ENCODE results near the gene SYT4.
"Not testable (repeated sequence)": the region's sequence is repeated elsewhere in the genome, so short reads cannot be mapped to it uniquely, and the experiment has no call there.

Gene SYT4, protein sequence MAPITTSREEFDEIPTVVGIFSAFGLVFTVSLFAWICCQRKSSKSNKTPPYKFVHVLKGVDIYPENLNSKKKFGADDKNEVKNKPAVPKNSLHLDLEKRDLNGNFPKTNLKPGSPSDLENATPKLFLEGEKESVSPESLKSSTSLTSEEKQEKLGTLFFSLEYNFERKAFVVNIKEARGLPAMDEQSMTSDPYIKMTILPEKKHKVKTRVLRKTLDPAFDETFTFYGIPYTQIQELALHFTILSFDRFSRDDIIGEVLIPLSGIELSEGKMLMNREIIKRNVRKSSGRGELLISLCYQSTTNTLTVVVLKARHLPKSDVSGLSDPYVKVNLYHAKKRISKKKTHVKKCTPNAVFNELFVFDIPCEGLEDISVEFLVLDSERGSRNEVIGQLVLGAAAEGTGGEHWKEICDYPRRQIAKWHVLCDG

DNA sequence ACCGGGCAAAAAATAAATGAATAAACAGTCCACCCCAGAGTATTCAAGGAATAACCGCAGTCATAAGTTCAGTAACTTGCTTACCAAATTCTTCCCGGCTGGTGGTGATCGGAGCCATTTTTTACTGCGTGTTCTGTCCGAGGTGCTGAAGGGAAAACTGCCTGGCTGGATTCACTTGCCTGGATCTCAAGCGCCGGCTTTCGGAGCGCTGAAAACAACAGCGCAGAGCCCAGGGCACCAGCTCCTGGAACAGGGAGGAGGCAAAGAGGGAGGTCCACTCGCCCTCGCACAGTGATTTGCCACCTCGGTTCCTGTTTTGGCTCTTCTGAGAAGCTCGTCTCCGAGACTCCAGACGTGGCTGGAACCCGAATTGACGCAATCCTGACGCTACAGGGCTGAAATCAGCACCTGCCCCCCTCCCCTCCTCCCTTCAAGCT lies at the start of gene SYT4:
Gene SYT4 (minus strand): TSS at position 327 of the 437 bp plus-strand sequence. CDS start 209 bp downstream, at position 118.
- DNase-seq (ENCODE audit: low read depth): peak; percentile 78
- TF ChIP-seq, protein P1, sequence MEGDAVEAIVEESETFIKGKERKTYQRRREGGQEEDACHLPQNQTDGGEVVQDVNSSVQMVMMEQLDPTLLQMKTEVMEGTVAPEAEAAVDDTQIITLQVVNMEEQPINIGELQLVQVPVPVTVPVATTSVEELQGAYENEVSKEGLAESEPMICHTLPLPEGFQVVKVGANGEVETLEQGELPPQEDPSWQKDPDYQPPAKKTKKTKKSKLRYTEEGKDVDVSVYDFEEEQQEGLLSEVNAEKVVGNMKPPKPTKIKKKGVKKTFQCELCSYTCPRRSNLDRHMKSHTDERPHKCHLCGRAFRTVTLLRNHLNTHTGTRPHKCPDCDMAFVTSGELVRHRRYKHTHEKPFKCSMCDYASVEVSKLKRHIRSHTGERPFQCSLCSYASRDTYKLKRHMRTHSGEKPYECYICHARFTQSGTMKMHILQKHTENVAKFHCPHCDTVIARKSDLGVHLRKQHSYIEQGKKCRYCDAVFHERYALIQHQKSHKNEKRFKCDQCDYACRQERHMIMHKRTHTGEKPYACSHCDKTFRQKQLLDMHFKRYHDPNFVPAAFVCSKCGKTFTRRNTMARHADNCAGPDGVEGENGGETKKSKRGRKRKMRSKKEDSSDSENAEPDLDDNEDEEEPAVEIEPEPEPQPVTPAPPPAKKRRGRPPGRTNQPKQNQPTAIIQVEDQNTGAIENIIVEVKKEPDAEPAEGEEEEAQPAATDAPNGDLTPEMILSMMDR (conservative IDR thresholded peaks at IDR 0.05; ENCODE audit: low read depth, low read length): peak; percentile 30
- H3K4me3 ChIP-seq (ENCODE audit: low read depth, low read length): no peak within 1 kb of the TSS

DNA sequence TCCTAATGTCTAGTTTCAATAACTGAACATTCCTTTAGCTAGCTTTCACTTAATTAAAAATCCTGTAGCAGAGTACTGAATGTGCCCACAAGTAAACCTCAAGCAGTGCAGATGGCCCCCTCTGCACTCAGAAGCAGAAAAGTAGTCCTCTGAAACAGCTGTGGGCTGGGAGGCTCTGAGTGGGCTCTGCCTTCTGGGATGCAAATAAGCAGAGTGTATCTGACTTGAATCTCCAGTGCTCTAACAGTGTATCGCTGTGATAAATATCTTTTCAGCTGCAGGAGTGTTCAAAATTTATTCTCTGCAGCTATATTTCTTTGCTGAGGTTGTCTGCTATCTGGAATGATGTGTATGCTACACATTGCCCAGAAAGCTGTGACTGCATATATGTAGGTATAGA lies 44.8 kb upstream of the SYT4 start:
- no peak for DNase-seq (ENCODE audit: low read depth)
- TF ChIP-seq, protein P1 (conservative IDR thresholded peaks at IDR 0.05; ENCODE audit: low read depth, low read length): no peak
- H3K4me3 ChIP-seq (ENCODE audit: low read depth, low read length): no peak overlapping the region

DNA sequence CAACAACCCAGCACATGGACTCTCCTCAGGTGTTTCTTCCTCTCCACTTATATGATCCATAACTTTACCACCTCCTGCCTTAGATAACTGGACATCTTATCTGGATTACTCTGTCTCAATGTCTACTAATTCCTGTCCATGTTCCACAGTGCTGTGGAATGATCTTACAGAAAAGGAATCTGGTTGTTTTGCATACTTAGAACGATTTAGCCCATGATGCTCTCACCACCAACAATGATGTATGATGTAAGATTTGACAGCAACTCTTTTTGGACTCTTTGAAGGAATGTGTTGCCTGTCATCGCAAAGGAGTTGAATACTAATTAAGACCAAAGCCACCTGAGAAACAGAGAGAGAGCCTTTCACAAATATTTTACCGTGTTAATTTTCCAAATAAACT lies 37.7 kb upstream of the SYT4 start:
- TF ChIP-seq, protein P1 (conservative IDR thresholded peaks at IDR 0.05; ENCODE audit: low read depth, low read length): no peak
- peak; percentile 1 for DNase-seq (ENCODE audit: low read depth)
- no peak overlapping the region for H3K4me3 ChIP-seq (ENCODE audit: low read depth, low read length)

DNA sequence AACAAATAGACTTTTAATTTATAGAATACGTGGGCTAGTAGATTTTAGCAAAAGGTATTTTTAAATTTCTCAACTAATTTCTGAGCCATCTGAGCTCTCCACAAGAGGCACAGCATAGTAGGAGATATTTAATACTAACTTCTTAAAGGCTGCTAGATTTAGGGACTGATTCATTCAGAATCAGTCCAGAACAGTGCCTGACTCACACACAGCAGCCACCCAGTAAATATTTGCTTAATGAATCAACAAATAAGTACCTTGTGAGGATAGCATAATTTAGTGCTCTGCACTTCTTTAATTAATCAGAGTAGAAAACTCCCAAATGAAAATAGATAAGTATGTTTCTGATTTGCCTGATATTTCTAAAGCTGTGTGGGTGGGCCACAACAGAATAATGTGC lies 35.6 kb upstream of the SYT4 start:
- DNase-seq (ENCODE audit: low read depth): no peak
- no peak overlapping the region for H3K4me3 ChIP-seq (ENCODE audit: low read depth, low read length)
- TF ChIP-seq, protein P1 (conservative IDR thresholded peaks at IDR 0.05; ENCODE audit: low read depth, low read length): no peak

DNA sequence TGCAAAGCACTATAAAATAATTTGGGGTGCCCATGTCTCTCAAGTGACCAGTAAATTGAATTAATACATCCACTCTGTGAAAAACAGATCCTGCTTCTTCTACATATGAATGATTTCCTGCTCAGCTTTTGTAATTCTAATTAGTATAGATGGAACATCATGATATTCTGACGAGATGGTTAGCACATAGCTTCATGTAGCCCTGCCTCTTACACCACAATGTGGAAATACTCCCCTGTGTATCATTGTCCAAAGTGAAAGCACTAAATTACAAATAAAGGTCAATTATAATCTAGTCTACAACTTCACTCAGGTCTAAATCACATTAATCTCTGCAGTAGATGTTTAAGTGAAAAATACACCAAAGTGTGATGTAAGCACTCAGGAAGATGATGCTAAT lies 32.9 kb upstream of the SYT4 start:
- H3K4me3 ChIP-seq (ENCODE audit: low read depth, low read length): no peak overlapping the region
- TF ChIP-seq, protein P1 (conservative IDR thresholded peaks at IDR 0.05; ENCODE audit: low read depth, low read length): no peak
- DNase-seq (ENCODE audit: low read depth): no peak

DNA sequence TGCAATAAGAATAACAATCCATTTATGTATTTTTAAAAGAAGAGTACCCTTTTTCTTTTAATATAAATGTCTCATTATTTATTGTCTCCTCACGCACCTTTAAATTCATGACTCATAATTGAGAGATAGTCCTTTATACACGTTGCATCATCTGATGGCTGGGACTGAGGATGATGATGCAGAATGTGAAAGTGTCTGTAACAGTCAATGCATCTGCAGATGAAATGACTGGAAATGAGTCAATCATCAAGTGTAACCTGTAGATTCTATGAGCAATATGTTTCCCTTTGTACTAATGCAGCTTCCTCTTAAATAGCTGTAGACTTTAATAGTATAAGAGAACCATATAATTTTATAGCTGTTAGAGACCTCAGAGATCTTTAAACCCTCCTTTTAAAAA lies 26.1 kb upstream of the SYT4 start:
- no peak for DNase-seq (ENCODE audit: low read depth)
- H3K4me3 ChIP-seq (ENCODE audit: low read depth, low read length): no peak overlapping the region
- TF ChIP-seq, protein P1 (conservative IDR thresholded peaks at IDR 0.05; ENCODE audit: low read depth, low read length): no peak

DNA sequence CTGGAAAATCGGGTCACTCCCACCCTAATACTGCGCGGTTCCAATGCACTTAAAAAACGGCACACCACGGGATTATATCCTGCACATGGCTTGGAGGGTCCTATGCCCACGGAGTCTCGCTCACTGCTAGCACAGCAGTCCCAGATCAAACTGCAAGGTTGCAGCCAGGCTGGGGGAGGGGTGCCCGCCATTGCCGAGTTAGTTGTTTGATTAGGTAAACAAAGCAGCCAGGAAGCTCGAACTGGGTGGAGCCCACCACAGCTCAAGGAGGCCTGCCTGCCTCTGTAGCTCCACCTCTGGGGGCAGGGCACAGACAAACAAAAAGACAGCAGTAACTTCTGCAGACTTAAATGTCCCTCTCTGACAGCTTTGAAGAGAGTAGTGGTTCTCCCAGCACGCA lies 8.9 kb upstream of the SYT4 start:
- H3K4me3 ChIP-seq (ENCODE audit: low read depth, low read length): not testable (repeated sequence)

More for the DNA sequence above, 8.9 kb upstream of the SYT4 start:
- DNase-seq (ENCODE audit: low read depth): not testable (repeated sequence)

Data from choroid plexus epithelial cell (primary cell).